ENCODE results near the gene MRPS12.

GRCh38 chr19:38883286-38883685 is 47.5 kb upstream of the MRPS12 start:
- TF ChIP-seq CTCF (IDR thresholded peaks at IDR 0.05): no peak
- TF ChIP-seq POLR2A (IDR thresholded peaks at IDR 0.05): no peak
